Astrocyte of the hippocampus (primary cell): ENCODE data around the gene CCNB1.
"Not testable (repeated sequence)": the region's sequence is repeated elsewhere in the genome, so short reads cannot be mapped to it uniquely, and the experiment has no call there.

Source experiments
- DNase-seq: peaks from one replicate; pipeline ENCODE4 v3.0.0; 2011; ENCODE audit warnings: low read depth, low spot score

CCNB1 gene

DNA sequence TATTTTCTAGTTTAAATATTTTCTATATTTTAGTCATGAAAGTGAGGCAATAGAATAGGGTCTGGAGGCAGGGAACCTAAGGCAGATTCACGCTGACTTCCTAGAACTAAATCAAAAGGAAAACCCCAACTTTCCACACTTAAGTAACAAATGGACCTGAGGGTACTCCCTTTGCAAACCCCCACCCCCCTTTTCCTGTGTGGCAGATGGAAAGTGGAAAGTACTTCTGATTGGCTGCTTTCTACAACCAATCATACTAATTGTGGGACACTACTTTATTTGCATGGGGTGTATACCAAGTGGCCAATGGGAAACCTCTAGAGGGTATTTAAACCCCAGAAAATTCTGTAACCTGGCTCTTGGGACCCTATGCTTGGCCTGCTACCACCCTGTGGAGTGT is 17.7 kb downstream of the CCNB1 start:
- no peak for DNase-seq

DNA sequence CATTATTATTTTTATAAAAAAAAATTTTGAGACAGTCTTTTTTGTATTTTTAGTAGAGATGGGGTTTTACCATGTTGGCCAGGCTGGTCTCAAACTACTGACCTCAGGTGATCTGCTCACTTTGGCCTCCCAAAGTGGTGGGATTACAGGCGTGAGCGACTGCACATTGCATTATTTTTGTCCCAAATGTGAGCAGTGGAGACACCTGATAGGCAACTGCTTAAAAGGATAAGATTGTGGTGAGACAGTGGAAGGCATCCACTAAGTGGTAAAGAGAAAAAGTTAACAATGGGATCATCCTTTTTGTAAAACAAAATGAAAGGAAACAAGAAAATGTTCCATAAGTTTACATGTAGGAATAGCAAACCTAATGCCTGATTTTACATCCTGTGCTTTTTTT is 20.4 kb downstream of the CCNB1 start:
- DNase-seq = no peak

GRCh38 chr5:69188811-69189161 is 21.8 kb downstream of the CCNB1 start:
- no peak for DNase-seq

DNA sequence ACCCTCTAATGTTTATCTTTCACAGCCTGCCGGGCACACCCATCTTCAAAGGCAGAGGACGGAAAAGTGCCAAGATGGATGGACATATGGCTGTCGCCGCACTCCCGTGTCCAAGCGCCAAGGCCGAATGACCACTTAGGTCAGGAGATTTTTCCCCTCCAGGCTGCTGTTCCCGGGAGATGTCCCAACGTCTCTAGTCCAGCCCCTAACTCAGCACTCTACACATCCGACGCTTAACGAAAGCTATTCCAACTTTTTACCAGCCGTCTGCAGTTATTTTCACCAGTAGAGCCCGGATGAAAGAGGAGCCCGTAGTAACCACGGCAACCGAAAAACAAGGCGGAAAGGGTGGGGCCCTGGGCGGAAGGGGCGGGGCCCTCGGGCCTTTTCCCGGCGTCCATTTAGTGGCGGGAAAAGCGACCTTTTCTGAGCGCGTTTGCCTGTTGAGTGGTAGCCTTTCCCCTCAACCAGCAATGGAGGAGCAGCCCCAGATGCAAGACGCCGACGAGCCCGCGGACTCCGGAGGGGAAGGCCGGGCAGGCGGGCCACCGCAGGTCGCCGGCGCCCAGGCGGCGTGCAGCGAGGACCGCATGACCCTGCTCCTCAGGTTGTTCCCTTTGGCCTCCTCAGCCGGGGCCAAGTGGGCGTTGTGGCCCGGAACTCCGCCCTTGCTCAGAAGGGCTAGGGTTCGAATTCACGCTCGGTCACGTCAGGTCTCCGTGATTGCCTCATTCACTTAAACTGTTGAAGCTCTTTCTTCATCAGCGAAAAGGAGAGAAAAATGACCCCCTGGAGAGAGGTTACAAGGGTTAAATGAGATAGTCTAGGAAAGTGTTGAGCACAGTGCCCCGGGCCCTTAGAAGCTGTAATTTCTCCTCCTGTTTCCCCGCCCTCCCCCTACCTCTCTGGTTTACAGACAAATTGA is 22.5 kb downstream of the CCNB1 start, which contains the start of gene CENPH:
CENPH (plus strand) TSS at position 422 of the 925 bp plus-strand sequence; CDS start at position 474, 52 bp downstream.
- DNase-seq = peak; percentile 96

DNA sequence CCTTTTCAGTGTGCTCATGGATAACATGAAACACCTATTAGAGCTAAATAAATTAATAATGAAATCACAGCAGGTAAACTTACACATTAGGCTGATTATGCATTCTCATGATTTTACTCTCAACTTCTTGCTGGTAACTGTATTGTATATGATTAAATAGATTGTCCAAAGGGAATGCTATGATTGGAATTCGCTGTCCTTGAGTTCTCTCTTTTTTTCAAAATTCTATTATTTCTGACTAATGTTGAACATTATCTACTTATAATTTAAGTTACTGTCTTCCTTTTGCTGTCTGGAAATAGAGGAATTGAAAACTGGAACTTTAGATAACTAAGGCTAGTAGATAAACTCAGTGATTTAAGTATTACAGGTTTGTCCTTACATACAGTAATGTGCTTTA is 35.5 kb downstream of the CCNB1 start:
- DNase-seq = peak; percentile 4

DNA sequence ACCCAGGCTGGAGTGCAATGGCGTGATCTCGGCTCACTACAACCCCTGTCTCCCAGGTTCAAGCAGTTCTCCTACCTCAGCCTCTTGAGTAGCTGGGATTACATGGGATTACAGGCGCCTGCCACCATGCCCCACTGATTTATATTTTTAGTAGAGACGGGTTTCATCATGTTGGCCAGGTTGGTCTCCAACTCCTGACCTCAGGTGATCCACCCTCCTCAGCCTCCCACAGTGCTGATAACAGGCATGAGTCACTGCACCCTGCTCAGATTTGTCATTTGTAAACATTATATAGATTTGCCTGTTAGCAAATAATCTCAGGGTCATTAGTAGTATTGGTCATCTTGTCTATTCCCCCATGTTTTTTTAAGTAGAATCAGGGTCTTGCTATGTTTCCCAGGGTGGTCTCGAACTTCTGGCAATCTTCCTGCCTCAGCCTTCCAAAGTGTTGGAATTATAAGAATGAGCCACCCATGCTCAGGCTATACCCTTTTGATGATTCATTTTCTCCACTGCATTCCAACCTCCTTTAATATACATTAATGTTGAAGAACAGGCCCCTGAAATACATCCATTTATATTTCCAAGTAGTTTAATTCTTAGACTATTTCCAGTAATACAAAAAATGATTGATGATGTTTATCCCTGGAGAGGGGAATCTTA is 39.7 kb downstream of the CCNB1 start:
- no peak for DNase-seq

DNA sequence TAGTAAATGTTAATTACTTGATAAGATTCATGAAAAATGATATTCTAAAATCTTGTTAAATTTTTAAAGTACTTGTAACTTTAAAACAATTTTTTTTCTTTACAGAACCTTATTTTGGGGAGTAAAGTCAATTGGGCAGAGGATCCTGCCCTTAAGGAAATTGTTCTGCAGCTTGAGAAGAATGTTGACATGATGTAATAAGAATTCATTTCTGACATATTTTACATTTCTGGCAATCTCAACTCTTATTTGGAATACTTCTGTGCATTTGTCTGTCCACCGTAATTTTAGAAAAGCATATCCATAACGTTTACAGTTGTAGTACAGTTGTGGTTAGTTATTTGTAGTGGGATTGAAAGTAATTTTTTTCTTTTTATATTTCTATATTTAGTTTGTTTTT is 42.7 kb downstream of the CCNB1 start:
- DNase-seq = peak; percentile 3

DNA sequence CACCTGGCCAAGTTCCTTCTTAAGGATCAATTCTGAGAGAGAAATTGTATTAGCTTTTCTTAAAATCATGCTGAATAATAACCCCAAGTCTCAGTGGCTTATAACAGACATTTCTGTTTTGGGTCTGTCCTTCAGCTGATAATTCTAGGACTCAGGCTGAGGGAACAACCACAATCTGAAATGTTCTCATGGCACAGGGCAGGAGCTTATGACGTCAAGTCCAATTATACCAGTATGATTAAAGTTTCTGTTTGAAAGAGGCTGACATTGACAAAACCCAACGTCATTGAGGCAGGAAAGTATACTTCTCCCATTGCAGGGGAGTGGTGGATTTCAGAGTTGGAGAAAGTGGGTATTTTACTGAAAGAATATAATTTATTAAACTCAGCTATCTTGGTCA is 44.2 kb downstream of the CCNB1 start:
- no peak for DNase-seq

GRCh38 chr5:69212022-69212421 is 45.1 kb downstream of the CCNB1 start:
- no peak for DNase-seq

DNA sequence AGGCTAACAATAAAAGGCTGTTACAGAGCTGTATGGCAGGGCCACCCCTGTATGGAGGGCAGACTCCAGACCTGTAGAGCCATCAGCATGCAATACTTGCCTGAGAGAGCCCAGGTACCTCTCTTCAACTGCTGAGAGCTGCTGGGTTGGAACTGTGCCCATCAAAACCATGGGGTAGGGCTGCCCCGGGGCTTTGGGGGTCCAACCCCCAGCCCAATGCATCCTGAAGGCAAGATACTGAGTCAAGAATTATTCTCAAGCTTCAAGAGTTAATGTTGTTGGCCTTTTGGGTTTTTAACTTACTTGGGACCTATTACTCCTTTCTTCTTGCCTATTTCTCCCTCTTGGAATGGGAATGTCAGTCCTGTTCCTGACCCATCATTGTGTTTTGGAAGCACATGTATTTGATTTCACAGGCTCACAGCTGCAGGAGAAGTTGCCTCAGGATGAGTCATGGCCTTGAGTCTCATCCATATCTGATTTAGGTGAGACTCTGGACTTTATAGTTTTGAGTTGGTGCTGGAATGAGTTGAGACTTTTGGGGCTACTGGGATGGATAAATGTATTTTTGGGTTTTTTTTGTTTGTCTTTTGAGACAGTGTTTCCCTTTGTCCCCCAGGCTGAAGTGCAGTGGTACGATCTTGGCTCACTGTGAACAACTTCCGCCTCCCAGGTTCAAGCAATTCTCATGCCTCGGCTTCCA is 46.7 kb downstream of the CCNB1 start:
- DNase-seq = no peak

- DNase-seq = no peak
Measured at GRCh38 chr5:69217151-69217511, 50.2 kb downstream of the CCNB1 start.

DNA sequence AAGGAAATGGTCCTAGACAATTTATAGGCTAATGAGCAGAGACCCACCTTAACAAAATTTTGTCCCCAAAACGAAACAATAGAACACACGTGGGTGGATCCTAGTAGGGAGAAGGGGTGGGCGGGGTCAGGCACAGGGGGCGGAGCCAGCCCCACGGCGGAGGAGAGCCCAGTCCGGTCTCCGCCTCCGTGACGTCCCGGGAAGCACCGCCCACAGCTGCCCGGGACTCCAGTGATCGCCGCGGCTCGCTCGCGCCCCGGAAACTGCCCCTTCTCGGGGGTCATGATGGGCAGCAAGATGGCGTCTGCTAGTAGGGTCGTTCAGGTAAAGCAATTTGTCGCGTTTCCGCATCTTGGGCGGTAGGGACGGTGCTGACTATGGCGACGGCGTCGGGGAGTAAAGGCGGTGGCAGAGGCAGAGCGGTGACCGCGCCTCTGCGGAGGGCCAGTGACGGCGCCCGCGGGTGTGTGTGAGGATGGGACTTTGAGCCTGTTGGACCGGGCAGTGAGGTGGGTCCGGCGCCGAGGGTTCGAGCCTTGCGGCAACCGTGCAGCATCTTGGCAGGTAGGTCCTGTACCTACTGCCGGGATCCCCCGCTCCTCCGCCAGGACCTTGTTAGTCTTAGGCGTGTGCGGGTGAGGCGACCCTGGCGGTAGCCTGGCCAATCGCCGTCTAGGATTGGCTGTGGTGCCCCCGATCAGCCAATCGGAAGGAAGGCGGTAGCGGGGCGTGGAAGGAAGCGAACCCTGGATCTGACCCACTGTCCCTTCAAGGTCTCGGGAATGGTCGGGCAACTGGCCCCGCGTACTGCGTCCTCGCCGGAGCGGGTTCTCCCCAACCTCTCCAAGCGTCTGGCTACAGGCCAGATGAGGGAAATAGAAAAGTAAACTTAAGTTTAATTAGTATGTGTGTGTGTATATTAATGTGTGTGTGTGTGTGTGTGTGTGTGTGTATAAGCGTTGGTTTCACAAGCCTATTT is 50.9 kb downstream of the CCNB1 start:
- DNase-seq = peak; percentile 98

DNA sequence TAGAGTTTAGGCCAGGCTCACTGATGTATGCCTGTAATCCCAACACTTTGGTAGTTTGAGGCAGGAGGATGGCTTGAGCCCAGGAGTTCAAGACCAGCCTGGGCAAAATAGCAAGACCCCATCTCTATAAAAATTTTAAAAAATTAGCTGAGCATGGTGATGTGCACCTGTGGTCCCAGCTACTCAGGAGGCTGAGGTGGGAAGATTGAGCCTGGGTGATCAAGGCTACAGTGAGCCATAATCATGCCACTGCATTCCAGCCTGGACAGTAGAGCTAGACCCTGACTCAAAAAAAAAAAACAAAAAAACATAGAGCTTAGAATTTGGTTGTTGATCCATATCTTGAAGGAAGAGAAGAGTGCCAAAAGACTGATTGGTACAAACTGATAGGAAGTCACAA is 53.0 kb downstream of the CCNB1 start:
- DNase-seq = no peak

GRCh38 chr5:69220371-69220770 is 53.4 kb downstream of the CCNB1 start:
- not testable (repeated sequence) for DNase-seq

DNA sequence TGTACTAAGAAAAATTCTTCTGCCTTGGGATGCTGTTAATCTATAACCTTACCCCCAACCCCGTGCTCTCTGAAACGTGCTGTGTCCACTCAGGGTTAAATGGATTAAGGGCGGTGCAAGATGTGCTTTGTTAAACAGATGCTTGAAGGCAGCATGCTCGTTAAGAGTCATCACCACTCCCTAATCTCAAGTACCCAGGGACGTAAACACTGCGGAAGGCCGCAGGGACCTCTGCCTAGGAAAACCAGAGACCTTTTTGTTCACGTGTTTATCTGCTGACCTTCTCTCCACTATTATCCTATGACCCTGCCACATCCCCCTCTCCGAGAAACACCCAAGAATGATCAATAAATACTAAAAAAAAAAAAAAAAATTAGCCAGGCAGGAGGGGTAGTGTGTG is 53.9 kb downstream of the CCNB1 start:
- DNase-seq = not testable (repeated sequence)

- no peak for DNase-seq
Measured at GRCh38 chr5:69224520-69224919, 57.6 kb downstream of the CCNB1 start.

GRCh38 chr5:69225860-69226259 is 58.9 kb downstream of the CCNB1 start:
- DNase-seq = no peak
